ENCODE measurements around the gene AIG1.

DNA sequence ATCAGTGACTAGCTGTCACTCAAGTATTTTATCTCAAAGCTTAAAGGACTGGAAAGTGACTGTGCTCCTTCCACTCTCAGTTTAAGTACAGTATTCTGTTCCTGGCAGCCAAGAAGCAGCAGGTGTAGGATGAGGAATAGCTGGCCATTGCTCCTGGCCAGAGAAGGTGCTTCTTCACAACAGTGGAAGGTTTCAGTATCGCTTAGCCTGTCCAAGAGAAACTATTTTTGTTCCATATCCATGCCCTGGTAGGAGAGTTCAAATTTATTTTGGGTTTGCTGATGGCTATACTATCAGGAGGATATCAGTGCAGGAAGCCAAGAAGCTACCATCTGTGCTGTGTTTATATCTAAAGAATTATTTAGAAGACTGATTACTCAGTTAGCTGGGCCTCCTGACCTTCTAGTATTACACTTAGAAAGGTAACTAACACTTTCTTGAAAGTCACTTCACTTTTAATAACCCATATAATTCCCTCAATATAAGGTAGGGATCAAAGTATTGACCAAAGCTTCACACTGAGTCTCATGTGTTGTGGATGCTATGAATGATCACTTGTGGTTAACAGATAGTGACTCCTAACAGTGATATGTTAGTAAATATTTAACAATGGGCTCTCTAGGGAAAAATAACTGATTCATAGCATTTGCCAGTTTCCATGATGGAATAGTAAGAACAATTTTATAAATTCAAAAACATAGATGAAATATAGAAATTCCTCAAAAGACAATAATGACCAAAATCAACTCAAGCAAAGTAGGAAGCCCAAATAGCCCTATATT lies 99.9 kb downstream of the AIG1 start:
- TF ChIP-seq EZH2 (IDR thresholded peaks at IDR 0.05) (no peak), FOXP2 (optimal IDR thresholded peaks at IDR 0.05; ENCODE audit: control extremely low read depth, extremely low read length, insufficient read depth) (no peak)

Data from SK-N-MC (cell line).